ENCODE data around the gene DAND5.
"Not testable (repeated sequence)": the region's sequence is repeated elsewhere in the genome, so short reads cannot be mapped to it uniquely, and the experiment has no call there.

The DAND5 gene

GRCh38 chr19:12946731-12947496 lies 22.5 kb upstream of the DAND5 start:
- DNase-seq (ENCODE audit: low read depth) = no peak
- TF ChIP-seq CTCF (conservative IDR thresholded peaks at IDR 0.05; ENCODE audit: low read depth, low read length) = peak; percentile 4
- H3K4me3 ChIP-seq (ENCODE audit: low read depth, low read length) = peak overlapping the region; percentile 85

DNA sequence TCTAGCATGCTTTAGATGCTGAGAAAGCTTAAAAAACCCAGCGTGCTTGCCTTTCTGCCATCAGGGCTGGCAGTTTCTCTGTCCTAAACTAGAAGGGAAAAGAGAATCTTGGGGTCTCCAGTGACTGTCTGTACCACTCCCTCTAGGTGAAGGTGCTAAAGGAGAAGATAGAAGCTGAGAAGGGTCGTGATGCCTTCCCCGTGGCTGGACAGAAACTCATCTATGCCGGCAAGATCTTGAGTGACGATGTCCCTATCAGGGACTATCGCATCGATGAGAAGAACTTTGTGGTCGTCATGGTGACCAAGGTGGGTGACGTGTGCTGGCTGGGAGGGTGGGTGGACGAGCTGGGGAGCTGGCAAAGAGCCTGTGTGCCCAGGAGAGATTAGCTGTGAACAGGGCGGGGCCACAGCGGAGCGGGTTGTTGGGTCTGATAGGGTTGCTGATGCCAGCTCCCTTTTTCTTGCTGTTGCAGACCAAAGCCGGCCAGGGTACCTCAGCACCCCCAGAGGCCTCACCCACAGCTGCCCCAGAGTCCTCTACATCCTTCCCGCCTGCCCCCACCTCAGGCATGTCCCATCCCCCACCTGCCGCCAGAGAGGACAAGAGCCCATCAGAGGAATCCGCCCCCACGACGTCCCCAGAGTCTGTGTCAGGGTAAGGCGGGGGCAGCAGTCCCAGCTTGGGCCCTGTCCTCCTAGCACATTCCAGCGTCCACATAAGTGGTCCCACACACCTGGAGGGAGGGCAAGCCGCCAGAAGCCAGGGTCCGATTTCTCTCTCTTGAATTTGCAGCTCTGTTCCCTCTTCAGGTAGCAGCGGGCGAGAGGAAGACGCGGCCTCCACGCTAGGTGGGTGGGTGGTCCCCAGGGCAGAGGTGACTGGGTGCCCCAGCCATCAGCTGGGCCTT lies 21.4 kb upstream of the DAND5 start:
- no peak overlapping the region for H3K4me3 ChIP-seq (ENCODE audit: low read depth, low read length)
- no peak for DNase-seq (ENCODE audit: low read depth)
- no peak for TF ChIP-seq CTCF (conservative IDR thresholded peaks at IDR 0.05; ENCODE audit: low read depth, low read length)

GRCh38 chr19:12948612-12949362 lies 20.6 kb upstream of the DAND5 start:
- no peak for TF ChIP-seq CTCF (conservative IDR thresholded peaks at IDR 0.05; ENCODE audit: low read depth, low read length)
- DNase-seq (ENCODE audit: low read depth) = no peak
- no peak overlapping the region for H3K4me3 ChIP-seq (ENCODE audit: low read depth, low read length)

DNA sequence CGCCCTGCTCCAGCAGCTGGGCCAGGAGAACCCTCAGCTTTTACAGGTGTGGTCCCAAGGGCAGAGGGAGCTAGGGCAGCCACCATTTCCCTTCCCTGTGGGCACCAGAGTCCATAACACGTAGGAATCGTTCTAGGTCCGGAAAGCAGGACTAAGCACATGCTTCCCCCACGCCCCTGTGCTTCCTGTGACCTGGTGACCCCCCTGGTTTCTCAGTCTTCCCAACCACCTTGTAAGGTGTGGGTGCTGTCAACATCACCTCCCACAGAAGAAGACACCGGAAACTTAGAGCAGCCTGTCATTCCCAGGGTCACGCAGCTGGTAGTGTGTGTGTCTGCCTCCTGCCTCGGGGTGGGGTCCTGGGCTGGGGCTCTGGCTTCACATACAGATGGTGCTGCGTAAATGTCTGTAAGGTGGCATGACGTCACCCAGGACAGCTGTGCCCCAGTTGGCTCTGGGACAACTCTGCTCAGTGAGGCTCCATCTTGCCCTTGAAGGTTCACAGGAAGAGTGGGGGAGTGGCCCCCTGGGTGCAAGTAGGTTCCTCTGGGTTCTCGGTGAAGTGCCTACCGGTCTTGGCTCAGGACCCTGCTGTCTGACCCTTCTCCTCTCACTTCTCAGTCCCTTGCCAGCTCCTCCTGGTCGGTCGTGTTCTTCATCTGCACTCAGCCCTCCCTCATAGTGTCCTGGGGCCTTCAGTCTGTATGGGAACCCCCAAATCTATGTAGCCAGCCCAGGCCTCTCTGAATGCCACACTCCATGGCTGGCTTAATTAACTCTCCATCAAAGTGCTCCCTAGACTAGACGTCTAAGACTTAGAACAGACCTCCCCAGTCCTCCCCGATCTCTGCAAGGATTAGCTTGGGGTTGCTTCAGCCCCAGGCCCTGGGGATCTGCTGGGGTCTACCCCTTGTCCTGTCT lies 19.8 kb upstream of the DAND5 start:
- DNase-seq (ENCODE audit: low read depth) = no peak
- no peak for TF ChIP-seq CTCF (conservative IDR thresholded peaks at IDR 0.05; ENCODE audit: low read depth, low read length)
- no peak overlapping the region for H3K4me3 ChIP-seq (ENCODE audit: low read depth, low read length)

- H3K4me3 ChIP-seq (ENCODE audit: low read depth, low read length) = not testable (repeated sequence)
Observed at GRCh38 chr19:12952050-12952449, 17.3 kb upstream of the DAND5 start.

DNA sequence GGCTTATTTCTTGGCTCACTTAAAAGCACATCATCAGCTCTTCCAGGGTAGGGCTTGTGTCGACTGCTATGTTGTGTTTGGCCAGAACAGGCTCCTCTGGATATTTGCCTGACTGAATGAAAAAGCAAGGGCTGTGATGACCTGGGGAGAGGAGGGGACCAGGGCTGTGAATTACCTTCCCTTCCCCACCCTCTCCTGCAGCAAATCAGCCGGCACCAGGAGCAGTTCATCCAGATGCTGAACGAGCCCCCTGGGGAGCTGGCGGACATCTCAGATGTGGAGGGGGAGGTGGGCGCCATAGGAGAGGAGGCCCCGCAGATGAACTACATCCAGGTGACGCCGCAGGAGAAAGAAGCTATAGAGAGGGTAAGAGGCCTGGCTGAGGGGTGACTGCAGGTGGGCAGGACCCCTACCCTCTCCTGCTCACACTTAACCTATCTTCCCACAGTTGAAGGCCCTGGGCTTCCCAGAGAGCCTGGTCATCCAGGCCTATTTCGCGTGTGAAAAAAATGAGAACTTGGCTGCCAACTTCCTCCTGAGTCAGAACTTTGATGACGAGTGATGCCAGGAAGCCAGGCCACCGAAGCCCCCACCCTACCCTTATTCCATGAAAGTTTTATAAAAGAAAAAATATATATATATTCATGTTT lies 16.8 kb upstream of the DAND5 start:
- no peak overlapping the region for H3K4me3 ChIP-seq (ENCODE audit: low read depth, low read length)
- no peak for TF ChIP-seq CTCF (conservative IDR thresholded peaks at IDR 0.05; ENCODE audit: low read depth, low read length)
- DNase-seq (ENCODE audit: low read depth) = peak; percentile 71

More at GRCh38 chr19:12952050-12952449, 17.3 kb upstream of the DAND5 start:
- not testable (repeated sequence) for DNase-seq (ENCODE audit: low read depth)

All from choroid plexus epithelial cell (primary cell).